ENCODE measurements around the gene SMTN. TPM values are rescaled to one million over a fixed set of nuclear protein-coding genes. Genes with fewer than 3 reads are reported as not detected.

Gene SMTN
- total and polyA plus RNA-seq, 9 donors, result 23.1 to 238 (median 61.2) TPM

GRCh38 chr22:31085928-31086327 lies 4.8 kb downstream of the SMTN start:
- Histone ChIP-seq H3K9me3 (no peaks in the 10 kb centered on the region), H3K27me3 (no peaks in the 10 kb centered on the region), H3K4me1 (ENCODE audit: insufficient read depth) (peaks cover 14% of the 10 kb centered on the region), H3K27ac (peak overlapping the region in 1 of 2 donors; percentile 40), H3K4me3 (no peak overlapping the region), H3K36me3 (no peaks in the 10 kb centered on the region)
- TF ChIP-seq POLR2A (IDR thresholded peaks at IDR 0.05) (no peak), EP300 (IDR thresholded peaks at IDR 0.05) (no peak)
- TF ChIP-seq, protein P1, sequence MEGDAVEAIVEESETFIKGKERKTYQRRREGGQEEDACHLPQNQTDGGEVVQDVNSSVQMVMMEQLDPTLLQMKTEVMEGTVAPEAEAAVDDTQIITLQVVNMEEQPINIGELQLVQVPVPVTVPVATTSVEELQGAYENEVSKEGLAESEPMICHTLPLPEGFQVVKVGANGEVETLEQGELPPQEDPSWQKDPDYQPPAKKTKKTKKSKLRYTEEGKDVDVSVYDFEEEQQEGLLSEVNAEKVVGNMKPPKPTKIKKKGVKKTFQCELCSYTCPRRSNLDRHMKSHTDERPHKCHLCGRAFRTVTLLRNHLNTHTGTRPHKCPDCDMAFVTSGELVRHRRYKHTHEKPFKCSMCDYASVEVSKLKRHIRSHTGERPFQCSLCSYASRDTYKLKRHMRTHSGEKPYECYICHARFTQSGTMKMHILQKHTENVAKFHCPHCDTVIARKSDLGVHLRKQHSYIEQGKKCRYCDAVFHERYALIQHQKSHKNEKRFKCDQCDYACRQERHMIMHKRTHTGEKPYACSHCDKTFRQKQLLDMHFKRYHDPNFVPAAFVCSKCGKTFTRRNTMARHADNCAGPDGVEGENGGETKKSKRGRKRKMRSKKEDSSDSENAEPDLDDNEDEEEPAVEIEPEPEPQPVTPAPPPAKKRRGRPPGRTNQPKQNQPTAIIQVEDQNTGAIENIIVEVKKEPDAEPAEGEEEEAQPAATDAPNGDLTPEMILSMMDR (IDR thresholded peaks at IDR 0.05), result no peak
- DNase-seq, result peak in 1 of 5 donors; percentile 29
- 71 to 76% (median 75%) methylated on average over 3 of the region's 3 CpGs for whole genome bisulfite sequencing, 3 donors
- intact Hi-C loops (cut with DNase I), result loop anchor here (2.0 to 10.0 kb wide), 5 partner anchors 61 to 441 kb away; partner anchors contain the start of genes MORC2 (in 2 of the 4) and TUG1 (in 2 of the 4)

GRCh38 chr22:31086703-31087330 lies 5.7 kb downstream of the SMTN start:
- TF ChIP-seq, protein P1 (IDR thresholded peaks at IDR 0.05), result no peak
- TF ChIP-seq EP300 (IDR thresholded peaks at IDR 0.05), result no peak
- TF ChIP-seq POLR2A (IDR thresholded peaks at IDR 0.05), result no peak
- DNase-seq, result peak in 1 of 5 donors; percentile 31
- no peak overlapping the region for H3K4me3 ChIP-seq
- intact Hi-C loops (cut with DNase I), result loop anchor here (5.0 to 10.0 kb wide), 4 partner anchors 60 to 442 kb away; partner anchors contain the start of genes MORC2 (in 2 of the 4) and TUG1 (in 2 of the 4)
- no peaks in the 10 kb centered on the region for H3K36me3 ChIP-seq
- H3K27ac ChIP-seq, result no peak overlapping the region
- peaks cover 13% of the 10 kb centered on the region for H3K4me1 ChIP-seq (ENCODE audit: insufficient read depth)
- H3K9me3 ChIP-seq, result no peaks in the 10 kb centered on the region
- H3K27me3 ChIP-seq, result no peaks in the 10 kb centered on the region
- 62 to 71% (median 69%) methylated on average over 8 of the region's 8 CpGs for WGBS, 3 donors

DNA sequence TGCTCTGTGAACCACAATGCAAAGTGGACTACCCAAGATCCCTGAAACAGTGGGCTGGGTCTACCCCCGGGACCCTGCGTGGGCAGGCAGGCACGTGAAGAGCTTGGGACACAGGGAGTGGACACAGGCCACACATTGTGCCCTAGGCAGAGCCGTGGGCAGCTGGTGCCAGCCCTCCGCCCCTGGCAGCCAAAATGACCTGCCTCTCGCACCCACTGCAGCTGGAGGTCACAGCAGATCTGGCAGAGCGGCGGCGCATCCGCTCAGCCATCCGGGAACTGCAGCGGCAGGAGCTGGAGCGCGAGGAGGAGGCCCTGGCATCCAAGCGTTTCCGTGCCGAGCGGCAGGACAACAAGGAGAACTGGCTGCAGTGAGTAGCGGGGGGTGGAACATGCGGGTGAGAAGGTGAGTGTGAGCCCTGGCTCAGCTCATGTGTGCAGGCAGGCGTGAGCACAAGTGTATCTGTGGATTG lies 6.7 kb downstream of the SMTN start:
- TF ChIP-seq, protein P1 (IDR thresholded peaks at IDR 0.05), result no peak
- no peak for TF ChIP-seq POLR2A (IDR thresholded peaks at IDR 0.05)
- no peak for TF ChIP-seq EP300 (IDR thresholded peaks at IDR 0.05)
- H3K27me3 ChIP-seq, result no peaks in the 10 kb centered on the region
- no peak overlapping the region for H3K27ac ChIP-seq
- WGBS, 3 donors, result 85 to 88% (median 86%) methylated on average over 20 to 21 of the region's 21 CpGs
- no peaks in the 10 kb centered on the region for H3K9me3 ChIP-seq
- no peaks in the 10 kb centered on the region for H3K36me3 ChIP-seq
- peak in 2 of 5 donors; percentile 27 to 31 for DNase-seq
- no peak overlapping the region for H3K4me3 ChIP-seq
- H3K4me1 ChIP-seq (ENCODE audit: insufficient read depth), result peaks cover 12% of the 10 kb centered on the region
- intact Hi-C loops (cut with DNase I), result loop anchor here (5.0 to 10.0 kb wide), 4 partner anchors 60 to 443 kb away; partner anchors contain the start of genes MORC2 (in 2 of the 4) and TUG1 (in 2 of the 4)

DNA sequence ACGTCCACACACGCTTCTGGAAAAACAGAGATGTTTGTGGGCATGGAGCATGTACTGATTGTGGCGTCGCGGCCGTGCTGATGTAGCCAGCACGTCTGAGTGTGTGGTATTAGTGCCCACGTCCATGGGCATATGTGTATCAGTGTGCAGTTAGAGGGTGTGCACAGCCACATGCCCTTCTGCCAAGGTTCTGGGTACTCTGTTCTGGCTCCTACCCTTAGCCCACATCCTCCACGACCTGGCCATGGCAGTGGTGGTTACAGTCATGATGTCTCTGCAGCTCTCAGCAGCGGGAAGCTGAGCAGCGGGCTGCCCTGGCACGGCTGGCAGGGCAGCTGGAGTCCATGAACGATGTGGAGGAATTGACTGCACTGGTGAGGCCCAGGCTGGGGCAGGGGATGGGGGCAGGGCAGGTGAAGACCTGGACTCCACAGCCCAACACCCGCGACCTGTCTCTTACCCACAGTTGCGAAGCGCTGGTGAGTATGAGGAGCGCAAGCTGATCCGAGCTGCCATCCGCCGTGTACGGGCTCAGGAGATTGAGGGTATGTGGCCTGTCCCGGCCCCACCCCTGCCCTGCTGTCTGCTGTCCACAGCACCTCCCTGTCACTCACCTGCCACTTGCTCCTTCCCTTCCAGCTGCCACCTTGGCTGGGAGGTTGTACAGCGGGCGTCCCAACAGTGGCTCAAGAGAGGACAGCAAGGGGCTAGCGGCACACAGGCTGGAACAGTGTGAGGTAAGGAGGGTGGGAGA lies 7.3 kb downstream of the SMTN start:
- no peak overlapping the region for H3K4me3 ChIP-seq

More for the DNA sequence above, 7.3 kb downstream of the SMTN start:
- intact Hi-C loops (cut with DNase I), result loop anchor here (5.0 to 10.0 kb wide), 4 partner anchors 59 to 444 kb away; partner anchors contain the start of genes MORC2 (in 2 of the 4) and TUG1 (in 2 of the 4)
- TF ChIP-seq POLR2A (IDR thresholded peaks at IDR 0.05) (no peak), EP300 (IDR thresholded peaks at IDR 0.05) (no peak)
- TF ChIP-seq, protein P1 (IDR thresholded peaks at IDR 0.05), result no peak
- Histone ChIP-seq H3K27ac (peak overlapping the region in 1 of 2 donors; percentile 4), H3K4me1 (ENCODE audit: insufficient read depth) (peaks cover 9% of the 10 kb centered on the region), H3K36me3 (no peaks in the 10 kb centered on the region), H3K27me3 (no peaks in the 10 kb centered on the region), H3K9me3 (no peaks in the 10 kb centered on the region)
- DNase-seq, result peak in 2 of 5 donors; percentile 28 to 30
- 84 to 87% (median 85%) methylated on average over 26 of the region's 26 CpGs for WGBS, 3 donors
